GM12878 (cell line): ENCODE measurements around the gene LTB4R2. TPM values are rescaled to one million over a fixed set of nuclear protein-coding genes. Genes with fewer than 3 reads are reported as not detected.

Experiments
- ATAC-seq: fragments of 200-7000 bp; cut with Tn5 transposase; 3 replicates; pipeline ENCODE4 v1.9.1; 2020; ENCODE audit warnings: mild to moderate bottlenecking, moderate library complexity
- BruUV-seq: library from RNA; stranded (reverse); fragments of 400-500 nt; replicated peaks from 2 replicates; lab custom pipeline; 2021; lab: Mats Ljungman, UMichigan
- CTCF ChIA-PET: fragments of 300-600 bp; sonication (Branson Sonifier 250); formaldehyde crosslinking; extraction: SDS; loops from one replicate; lab custom pipeline; 2021; ENCODE audit warnings: inconsistent platforms; lab: Yijun Ruan, JAX
- POLR2A ChIA-PET: fragments of 350-600 bp; formaldehyde crosslinking; extraction: SDS; loops from one replicate; lab custom pipeline; 2021; ENCODE audit warnings: inconsistent platforms; lab: Charles Lee
- RAD21 ChIA-PET: fragments of 300-600 bp; sonication (Branson Sonifier 250); formaldehyde crosslinking; loops from one replicate; lab custom pipeline; 2023; ENCODE audit warnings: antibody characterized with exemption; ENCODE audit not compliant: unreplicated experiment; lab: Charles Lee
- SMC1A ChIA-PET: fragments of 300-600 bp; sonication (Branson Sonifier 250); formaldehyde crosslinking; loops from one replicate; lab custom pipeline; 2023; ENCODE audit not compliant: unreplicated experiment, uncharacterized antibody; lab: Charles Lee
- DNase-seq: peaks from one replicate; pipeline ENCODE4 v3.0.0-alpha.2; 2011; ENCODE audit warnings: low read depth, low spot score
- FAIRE-seq: peaks from 3 replicates; lab custom pipeline; 2011; peaks lifted over from hg19 to GRCh38; lab: Jason Lieb, UNC
- H2AFZ ChIP-seq: 2 replicates; pipeline ENCODE4 v1.6.0; 2011; ENCODE audit warnings: low read depth, low read length, control low read depth; ENCODE audit not compliant: control insufficient read depth
- H3K27ac ChIP-seq: 2 replicates; pipeline ENCODE4 v1.5.1; 2011; ENCODE audit warnings: control low read depth; ENCODE audit not compliant: control insufficient read depth, insufficient read depth
- H3K27me3 ChIP-seq, 2 experiments: replicated peaks in 1 of 2; 2 replicates each; pipeline versions ENCODE4 v1.6.0 to v1.6.1; 2011; ENCODE audit warnings: low read length in 1 of 2; ENCODE audit not compliant: control insufficient read depth in 2 of 2, insufficient read depth in 2 of 2
- H3K36me3 ChIP-seq, 2 experiments: 2 replicates each; pipeline ENCODE4 v1.5.1; 2011; ENCODE audit warnings: low read length in 1 of 2; ENCODE audit not compliant: control insufficient read depth in 2 of 2, insufficient read depth in 2 of 2
- H3K4me1 ChIP-seq: 2 replicates; pipeline ENCODE4 v1.6.1; 2011; ENCODE audit warnings: mild to moderate bottlenecking, low read length, moderate library complexity, mixed read lengths; ENCODE audit not compliant: control insufficient read depth, insufficient read depth
- H3K4me2 ChIP-seq: 2 replicates; pipeline ENCODE4 v1.6.0; 2011; ENCODE audit warnings: control low read depth; ENCODE audit not compliant: control insufficient read depth, insufficient read depth
- H3K4me3 ChIP-seq: fragments of 200-600 bp; sonication (generic); 2 replicates; pipeline ENCODE4 v1.5.1; 2016
- H3K79me2 ChIP-seq: 2 replicates; pipeline ENCODE4 v1.6.0; 2011; ENCODE audit warnings: low read length; ENCODE audit not compliant: control insufficient read depth, insufficient read depth
- H3K9ac ChIP-seq: 2 replicates; pipeline ENCODE4 v1.8.0; 2011; ENCODE audit warnings: low read length, control low read depth, mixed read lengths; ENCODE audit not compliant: control insufficient read depth, insufficient read depth
- H3K9me3 ChIP-seq: replicated peaks from 3 replicates; pipeline ENCODE4 v1.5.1; 2011; ENCODE audit warnings: mild to moderate bottlenecking, low read length; ENCODE audit not compliant: control insufficient read depth, insufficient read depth
- H4K20me1 ChIP-seq: 2 replicates; pipeline ENCODE4 v1.6.0; 2011; ENCODE audit not compliant: control insufficient read depth, insufficient read depth
- BMI1 ChIP-seq: fragments of 450-650 bp; IDR thresholded peaks from 2 replicates; pipeline ENCODE4 v1.6.1; 2016; ENCODE audit warnings: mild to moderate bottlenecking, moderate library complexity, borderline replicate concordance
- CBFB ChIP-seq: IDR thresholded peaks from 2 replicates; pipeline ENCODE4 v1.6.1; 2016; ENCODE audit warnings: antibody characterized with exemption, low read depth
- CHD1 ChIP-seq: IDR thresholded peaks from 2 replicates; pipeline ENCODE4 v1.6.1; 2012; ENCODE audit warnings: low read depth, low read length, improper control_type of control experiment
- CREM ChIP-seq: IDR thresholded peaks from 2 replicates; pipeline ENCODE4 v1.6.1; 2014; ENCODE audit warnings: antibody characterized with exemption, low read depth
- PAX5 ChIP-seq: IDR thresholded peaks from 2 replicates; pipeline ENCODE4 v1.6.1; 2011; ENCODE audit warnings: low read depth, low read length, borderline replicate concordance
- SRF ChIP-seq, 2 experiments: IDR thresholded peaks; 2 replicates each; pipeline ENCODE4 v1.6.1; 2011; ENCODE audit warnings: low read depth in 2 of 2, low read length in 2 of 2, mild to moderate bottlenecking in 1 of 2, moderate library complexity in 1 of 2
- STAT3 ChIP-seq: IDR thresholded peaks from 2 replicates; pipeline ENCODE4 v1.6.1; 2011; ENCODE audit warnings: low read depth, low read length, improper control_type of control experiment
- ZSCAN29 ChIP-seq: fragments of 450-650 bp; IDR thresholded peaks from 2 replicates; pipeline ENCODE4 v1.6.1; 2017; ENCODE audit warnings: mild to moderate bottlenecking, moderate library complexity
- WGBS: methylation state at CpG from one replicate; pipeline ENCODE4 v1.1.6; 2016; ENCODE audit warnings: low lambda C conversion rate; ENCODE audit not compliant: insufficient replicate concordance, insufficient coverage; ENCODE audit errors: missing lambda C conversion rate; 5-methylcytosine and 5-hydroxymethylcytosine counted together
- in situ Hi-C: fragments of 300-500 bp; cut with MboI; formaldehyde crosslinking; loops from 9 replicates; pipeline ENCODE4 v1.14.3; 2018; ENCODE audit warnings: mixed read lengths
- intact Hi-C: fragments of 100-400 bp; cut with micrococcal nuclease; formaldehyde crosslinking; loops from one replicate; pipeline ENCODE4 v1.14.2; 2022; ENCODE audit not compliant: unreplicated experiment
- polyA plus RNA-seq, 11 experiments: library from polyadenylated mRNA; depleted of rRNA in 4 of 11; unstranded in 6 of 11; stranded (reverse) in 5 of 11; fragments of >200 nt; fragmentation: Nextera tagmentation in 4 of 11; fragmentation: Illumina TruSeq in 1 of 11; extraction: Ambion mirVana in 4 of 11; extraction: Trizol in 1 of 11; gene quantifications; 1 replicate in 1 of 11; 2 replicates in 10 of 11; pipeline versions ENCODE4 v1.2.1 to v1.2.3, GENCODE V29; 2011 to 2016; ENCODE audit warnings: inconsistent platforms in 2 of 11, missing spikeins in 2 of 11, low read depth in 1 of 11
- total RNA-seq, 4 experiments: library from RNA; depleted of rRNA in 3 of 4; stranded (reverse); fragments of >200 nt in 3 of 4; fragmentation: Illumina TruSeq in 1 of 4; extraction: Trizol in 1 of 4; gene quantifications; 2 replicates each; pipeline versions ENCODE4 v1.2.1 to v1.2.3, GENCODE V29; 2013 to 2021
- TF ChIP-seq, protein P1 (sequence below): fragments of 450-650 bp; IDR thresholded peaks from 2 replicates; pipeline ENCODE4 v1.6.1; 2016; ENCODE audit warnings: mild to moderate bottlenecking
- TF ChIP-seq, protein P2 (sequence below): IDR thresholded peaks from 2 replicates; pipeline ENCODE4 v1.6.1; 2012; ENCODE audit warnings: low read length, inconsistent platforms
- TF ChIP-seq, protein P3 (sequence below): fragments of 450-650 bp; IDR thresholded peaks from 2 replicates; pipeline ENCODE4 v1.6.1; 2017; ENCODE audit warnings: borderline replicate concordance

The LTB4R2 gene
- total and polyA plus RNA-seq, 10 of the 15 experiments (the other 5 are each of a cell fraction or from before 2014, with no cell fraction given) = 0.06 to 16.0 (median 2.6) TPM

DNA sequence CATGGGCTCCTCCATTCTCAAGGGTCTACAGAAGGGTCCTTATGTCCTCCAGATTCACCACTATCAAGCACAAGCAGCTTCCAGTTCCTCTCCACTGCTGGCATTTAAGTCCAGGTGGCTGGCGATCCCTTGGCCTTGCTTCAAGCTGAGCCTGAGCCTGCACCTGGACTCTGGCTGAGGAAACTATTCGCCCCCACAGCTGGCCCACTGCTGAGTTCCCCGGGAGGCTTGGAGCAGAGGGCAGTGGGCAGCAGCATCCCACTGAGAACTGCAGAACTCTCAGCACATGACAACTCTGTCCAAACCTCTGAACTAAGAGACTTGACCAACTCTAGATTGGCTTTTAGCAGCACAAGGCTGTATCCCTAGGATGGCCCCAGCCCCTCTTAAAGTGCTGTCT is 27.2 kb upstream of the LTB4R2 start:
- SMC1A ChIA-PET = interaction anchor here (0.7 to 11.8 kb wide), 5 partner anchors 14 to 39 kb away, joined by 3 to 115 read pairs (median 3); partner anchors contain the start of genes DHRS1 and NOP9
- POLR2A ChIA-PET = interaction anchor here (1.5 to 2.4 kb wide), 4 partner anchors 8 to 36 kb away, joined by 3 to 12 read pairs (median 4); no protein-coding TSS in a partner anchor

More for the DNA sequence above, 27.2 kb upstream of the LTB4R2 start:
- Histone ChIP-seq H3K4me3 (no peak overlapping the region), H3K4me2 (no peak overlapping the region), H3K4me1 (peaks cover 26% of the 10 kb centered on the region), H3K27ac (no peak overlapping the region), H3K27me3 (no peaks in the 10 kb centered on the region), H3K9ac (no peak overlapping the region), H3K79me2 (no peaks in the 10 kb centered on the region; the same call in 1 of the 2 replicates), H4K20me1 (no peaks in the 10 kb centered on the region), H3K9me3 (no peaks in the 10 kb centered on the region; the same call in 2 of the 3 replicates), H3K36me3 (no peaks in the 10 kb centered on the region), H2AFZ (no peak overlapping the region)
- BruUV-seq = no TSS peak
- CTCF ChIA-PET = interaction anchor here (0.6 to 17.1 kb wide), 6 partner anchors 12 to 149 kb away, joined by 3 to 269 read pairs (median 4); partner anchors contain the start of genes CIDEB, DHRS1, NOP9 and TINF2
- WGBS = 90% methylated on average over 3 of the region's 3 CpGs
- no peak for FAIRE-seq
- in situ Hi-C loops = no loop called here
- TF ChIP-seq CREM (no peak), ZSCAN29 (no peak), STAT3 (no peak), CHD1 (no peak), SRF (IDR thresholded peaks at IDR 0.05; ENCODE audit: low read depth in 2 of 2, low read length in 2 of 2) (no peak), CBFB (no peak), PAX5 (no peak), BMI1 (no peak)
- TF ChIP-seq, protein P1, sequence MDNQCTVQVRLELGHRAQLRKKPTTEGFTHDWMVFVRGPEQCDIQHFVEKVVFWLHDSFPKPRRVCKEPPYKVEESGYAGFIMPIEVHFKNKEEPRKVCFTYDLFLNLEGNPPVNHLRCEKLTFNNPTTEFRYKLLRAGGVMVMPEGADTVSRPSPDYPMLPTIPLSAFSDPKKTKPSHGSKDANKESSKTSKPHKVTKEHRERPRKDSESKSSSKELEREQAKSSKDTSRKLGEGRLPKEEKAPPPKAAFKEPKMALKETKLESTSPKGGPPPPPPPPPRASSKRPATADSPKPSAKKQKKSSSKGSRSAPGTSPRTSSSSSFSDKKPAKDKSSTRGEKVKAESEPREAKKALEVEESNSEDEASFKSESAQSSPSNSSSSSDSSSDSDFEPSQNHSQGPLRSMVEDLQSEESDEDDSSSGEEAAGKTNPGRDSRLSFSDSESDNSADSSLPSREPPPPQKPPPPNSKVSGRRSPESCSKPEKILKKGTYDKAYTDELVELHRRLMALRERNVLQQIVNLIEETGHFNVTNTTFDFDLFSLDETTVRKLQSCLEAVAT = no peak
- TF ChIP-seq, protein P2, sequence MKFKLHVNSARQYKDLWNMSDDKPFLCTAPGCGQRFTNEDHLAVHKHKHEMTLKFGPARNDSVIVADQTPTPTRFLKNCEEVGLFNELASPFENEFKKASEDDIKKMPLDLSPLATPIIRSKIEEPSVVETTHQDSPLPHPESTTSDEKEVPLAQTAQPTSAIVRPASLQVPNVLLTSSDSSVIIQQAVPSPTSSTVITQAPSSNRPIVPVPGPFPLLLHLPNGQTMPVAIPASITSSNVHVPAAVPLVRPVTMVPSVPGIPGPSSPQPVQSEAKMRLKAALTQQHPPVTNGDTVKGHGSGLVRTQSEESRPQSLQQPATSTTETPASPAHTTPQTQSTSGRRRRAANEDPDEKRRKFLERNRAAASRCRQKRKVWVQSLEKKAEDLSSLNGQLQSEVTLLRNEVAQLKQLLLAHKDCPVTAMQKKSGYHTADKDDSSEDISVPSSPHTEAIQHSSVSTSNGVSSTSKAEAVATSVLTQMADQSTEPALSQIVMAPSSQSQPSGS = no peak
- TF ChIP-seq, protein P3, sequence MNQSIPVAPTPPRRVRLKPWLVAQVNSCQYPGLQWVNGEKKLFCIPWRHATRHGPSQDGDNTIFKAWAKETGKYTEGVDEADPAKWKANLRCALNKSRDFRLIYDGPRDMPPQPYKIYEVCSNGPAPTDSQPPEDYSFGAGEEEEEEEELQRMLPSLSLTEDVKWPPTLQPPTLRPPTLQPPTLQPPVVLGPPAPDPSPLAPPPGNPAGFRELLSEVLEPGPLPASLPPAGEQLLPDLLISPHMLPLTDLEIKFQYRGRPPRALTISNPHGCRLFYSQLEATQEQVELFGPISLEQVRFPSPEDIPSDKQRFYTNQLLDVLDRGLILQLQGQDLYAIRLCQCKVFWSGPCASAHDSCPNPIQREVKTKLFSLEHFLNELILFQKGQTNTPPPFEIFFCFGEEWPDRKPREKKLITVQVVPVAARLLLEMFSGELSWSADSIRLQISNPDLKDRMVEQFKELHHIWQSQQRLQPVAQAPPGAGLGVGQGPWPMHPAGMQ = no peak
- DNase-seq = no peak
- intact Hi-C loops = no loop called here
- RAD21 ChIA-PET = interaction anchor here (1.1 to 4.7 kb wide), 2 partner anchors 14 to 40 kb away, joined by 4 to 34 read pairs; partner anchors contain the start of gene TINF2
- no peak for ATAC-seq
